ENCODE measurements around the gene PRKAR2B. TPM values are rescaled to one million over a fixed set of nuclear protein-coding genes. Genes with fewer than 3 reads are reported as not detected.
A peak's percentile ranks its signal among the peaks of the same experiment; 100 is the strongest.

PRKAR2B gene
- total RNA-seq, 1 donor from 2014 or later, result 11.5 TPM

GRCh38 chr7:107164092-107164491, 119.6 kb downstream of the PRKAR2B start:
- Histone ChIP-seq H3K9ac (ENCODE audit: low read depth in 1 of 3, low read length in 3 of 3) (no peak overlapping the region), H3K4me3 (ENCODE audit: low read length in 3 of 3) (no peak overlapping the region), H3K27ac (ENCODE audit: low read depth, low read length) (no peak overlapping the region), H3K9me3 (ENCODE audit: control insufficient read depth in 3 of 3, low read length in 3 of 3) (no peaks in the 10 kb centered on the region), H3K4me1 (ENCODE audit: control insufficient read depth in 3 of 3, insufficient read depth in 3 of 3, low read length in 3 of 3) (peaks cover 0 to 3% (median 0%) of the 10 kb centered on the region in 3 donors), H3K36me3 (ENCODE audit: control insufficient read depth in 3 of 3, insufficient read depth in 3 of 3, low read length in 3 of 3) (no peaks in the 10 kb centered on the region), H3K27me3 (ENCODE audit: control insufficient read depth in 3 of 3, insufficient read depth in 3 of 3, low read length in 3 of 3) (no peaks in the 10 kb centered on the region)

DNA sequence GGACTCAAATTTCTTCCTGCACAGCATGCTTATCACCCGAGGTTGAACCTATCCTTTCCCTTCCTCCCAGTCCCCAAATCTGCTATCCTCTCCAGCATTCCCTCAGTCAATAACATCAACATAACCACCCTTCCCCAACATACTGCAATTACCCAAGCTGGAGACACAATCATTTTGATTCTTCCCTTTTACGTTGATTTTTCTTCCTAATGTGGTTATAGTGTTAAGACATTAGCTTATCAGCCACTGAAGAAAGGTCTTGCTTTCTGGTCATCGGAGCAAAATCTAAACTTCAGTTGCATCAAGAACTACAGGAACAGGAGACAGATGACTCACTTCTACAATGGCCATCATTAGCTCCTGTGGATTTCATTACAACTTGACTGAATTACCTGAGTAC, 120.8 kb downstream of the PRKAR2B start:
- H3K27me3 ChIP-seq (ENCODE audit: control insufficient read depth in 3 of 3, insufficient read depth in 3 of 3, low read length in 3 of 3), result no peaks in the 10 kb centered on the region
- H3K9me3 ChIP-seq (ENCODE audit: control insufficient read depth in 3 of 3, low read length in 3 of 3), result no peaks in the 10 kb centered on the region
- H3K27ac ChIP-seq (ENCODE audit: low read depth, low read length), result no peak overlapping the region
- H3K4me1 ChIP-seq (ENCODE audit: control insufficient read depth in 3 of 3, insufficient read depth in 3 of 3, low read length in 3 of 3), result peaks cover 0 to 5% (median 3%) of the 10 kb centered on the region in 3 donors
- no peaks in the 10 kb centered on the region for H3K36me3 ChIP-seq (ENCODE audit: control insufficient read depth in 3 of 3, insufficient read depth in 3 of 3, low read length in 3 of 3)
- no peak overlapping the region for H3K9ac ChIP-seq (ENCODE audit: low read depth in 1 of 3, low read length in 3 of 3)
- no peak overlapping the region for H3K4me3 ChIP-seq (ENCODE audit: low read length in 3 of 3)

- Histone ChIP-seq H3K4me1 (ENCODE audit: control insufficient read depth in 3 of 3, insufficient read depth in 3 of 3, low read length in 3 of 3) (peaks cover 9 to 11% (median 9%) of the 10 kb centered on the region in 3 donors), H3K4me3 (ENCODE audit: low read length in 3 of 3) (peak overlapping the region; percentile 87 to 95 (median 95)), H3K36me3 (ENCODE audit: control insufficient read depth in 3 of 3, insufficient read depth in 3 of 3, low read length in 3 of 3) (no peaks in the 10 kb centered on the region), H3K27me3 (ENCODE audit: control insufficient read depth in 3 of 3, insufficient read depth in 3 of 3, low read length in 3 of 3) (no peaks in the 10 kb centered on the region), H3K9ac (ENCODE audit: low read depth in 1 of 3, low read length in 3 of 3) (peak overlapping the region; percentile 94 to 99 (median 98)), H3K27ac (ENCODE audit: low read depth, low read length) (peak overlapping the region; percentile 97), H3K9me3 (ENCODE audit: control insufficient read depth in 3 of 3, low read length in 3 of 3) (no peaks in the 10 kb centered on the region)
Observed at GRCh38 chr7:107166736-107167426, 122.4 kb downstream of the PRKAR2B start.

GRCh38 chr7:107167483-107168232, 123.2 kb downstream of the PRKAR2B start:
- peak overlapping the region; percentile 97 for H3K27ac ChIP-seq (ENCODE audit: low read depth, low read length)
- no peaks in the 10 kb centered on the region for H3K27me3 ChIP-seq (ENCODE audit: control insufficient read depth in 3 of 3, insufficient read depth in 3 of 3, low read length in 3 of 3)
- peaks cover 9 to 12% (median 9%) of the 10 kb centered on the region in 3 donors for H3K4me1 ChIP-seq (ENCODE audit: control insufficient read depth in 3 of 3, insufficient read depth in 3 of 3, low read length in 3 of 3)
- no peaks in the 10 kb centered on the region for H3K9me3 ChIP-seq (ENCODE audit: control insufficient read depth in 3 of 3, low read length in 3 of 3)
- H3K36me3 ChIP-seq (ENCODE audit: control insufficient read depth in 3 of 3, insufficient read depth in 3 of 3, low read length in 3 of 3), result no peaks in the 10 kb centered on the region
- H3K4me3 ChIP-seq (ENCODE audit: low read length in 3 of 3), result peak overlapping the region; percentile 87 to 95 (median 95)
- H3K9ac ChIP-seq (ENCODE audit: low read depth in 1 of 3, low read length in 3 of 3), result peak overlapping the region; percentile 94 to 99 (median 98)

- Histone ChIP-seq H3K9ac (ENCODE audit: low read depth in 1 of 3, low read length in 3 of 3) (peak within 1 kb of the TSS; percentile 94 to 99 (median 98)), H3K36me3 (ENCODE audit: control insufficient read depth in 3 of 3, insufficient read depth in 3 of 3, low read length in 3 of 3) (no peaks in the 10 kb centered on the region), H3K27me3 (ENCODE audit: control insufficient read depth in 3 of 3, insufficient read depth in 3 of 3, low read length in 3 of 3) (no peaks in the 10 kb centered on the region), H3K27ac (ENCODE audit: low read depth, low read length) (peak within 1 kb of the TSS; percentile 98), H3K9me3 (ENCODE audit: control insufficient read depth in 3 of 3, low read length in 3 of 3) (no peaks in the 10 kb centered on the region), H3K4me1 (ENCODE audit: control insufficient read depth in 3 of 3, insufficient read depth in 3 of 3, low read length in 3 of 3) (peaks cover 11 to 18% (median 13%) of the 10 kb centered on the region in 3 donors), H3K4me3 (ENCODE audit: low read length in 3 of 3) (peak within 1 kb of the TSS; percentile 87 to 95 (median 95))
Observed at GRCh38 chr7:107168233-107169119, 124.0 kb downstream of the PRKAR2B start, which contains the start of gene HBP1. HBP1 (plus strand) TSS chr7:107169003; CDS start chr7:107179894, 10,891 bp downstream.

DNA sequence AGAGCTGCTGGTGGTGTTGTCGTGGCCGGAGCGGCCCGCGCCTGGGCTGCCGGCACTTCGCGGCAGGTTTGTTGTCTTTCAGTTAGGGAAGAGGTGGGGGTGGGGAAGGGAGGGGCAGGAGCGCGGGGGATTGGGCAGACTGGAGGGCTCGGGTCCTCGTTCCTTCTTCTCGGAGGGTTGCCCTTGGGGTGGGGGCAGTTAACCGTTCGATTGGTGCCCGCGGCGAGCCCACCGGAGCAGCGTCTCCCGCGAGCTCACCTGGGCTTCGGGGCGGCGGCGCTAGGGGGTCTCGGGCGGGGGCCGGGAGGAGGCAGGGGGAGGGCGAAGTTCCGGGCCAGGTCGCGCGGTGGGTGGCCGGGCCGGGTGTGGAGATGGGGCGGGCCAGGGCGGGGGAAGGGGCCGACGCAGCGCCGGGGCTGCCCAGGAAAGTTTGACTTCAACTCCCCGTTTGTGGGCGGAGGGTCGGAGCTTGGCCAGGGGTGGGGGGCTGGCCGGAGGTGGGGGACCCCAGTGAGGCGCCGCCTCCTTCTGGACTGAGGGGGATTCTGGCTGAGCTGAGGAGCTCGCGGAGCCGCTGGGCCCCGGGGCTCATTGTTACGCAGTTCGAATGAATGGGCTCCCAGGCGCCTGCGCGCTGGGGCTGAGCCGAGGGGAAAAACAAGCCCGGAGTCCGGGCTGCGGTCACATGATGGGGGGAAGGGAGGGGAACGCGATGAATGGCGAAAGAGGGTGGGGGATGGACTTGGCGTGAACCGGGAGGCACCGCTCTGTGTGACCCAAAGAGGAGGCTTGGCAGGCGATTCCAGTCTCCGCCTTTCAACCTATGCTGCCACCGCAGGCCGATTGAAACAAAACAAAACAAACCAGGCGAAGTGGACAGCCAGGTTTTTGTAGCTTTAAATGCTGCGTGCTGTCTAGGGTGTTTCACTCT, 124.9 kb downstream of the PRKAR2B start:
- peak overlapping the region; percentile 92 to 96 (median 93) for H3K9ac ChIP-seq (ENCODE audit: low read depth in 1 of 3, low read length in 3 of 3)
- H3K9me3 ChIP-seq (ENCODE audit: control insufficient read depth in 3 of 3, low read length in 3 of 3), result no peaks in the 10 kb centered on the region
- H3K4me3 ChIP-seq (ENCODE audit: low read length in 3 of 3), result peak overlapping the region; percentile 87 to 90 (median 87)
- H3K36me3 ChIP-seq (ENCODE audit: control insufficient read depth in 3 of 3, insufficient read depth in 3 of 3, low read length in 3 of 3), result no peaks in the 10 kb centered on the region
- H3K27me3 ChIP-seq (ENCODE audit: control insufficient read depth in 3 of 3, insufficient read depth in 3 of 3, low read length in 3 of 3), result no peaks in the 10 kb centered on the region
- H3K27ac ChIP-seq (ENCODE audit: low read depth, low read length), result peak overlapping the region; percentile 98
- H3K4me1 ChIP-seq (ENCODE audit: control insufficient read depth in 3 of 3, insufficient read depth in 3 of 3, low read length in 3 of 3), result peaks cover 19 to 23% (median 22%) of the 10 kb centered on the region in 3 donors

DNA sequence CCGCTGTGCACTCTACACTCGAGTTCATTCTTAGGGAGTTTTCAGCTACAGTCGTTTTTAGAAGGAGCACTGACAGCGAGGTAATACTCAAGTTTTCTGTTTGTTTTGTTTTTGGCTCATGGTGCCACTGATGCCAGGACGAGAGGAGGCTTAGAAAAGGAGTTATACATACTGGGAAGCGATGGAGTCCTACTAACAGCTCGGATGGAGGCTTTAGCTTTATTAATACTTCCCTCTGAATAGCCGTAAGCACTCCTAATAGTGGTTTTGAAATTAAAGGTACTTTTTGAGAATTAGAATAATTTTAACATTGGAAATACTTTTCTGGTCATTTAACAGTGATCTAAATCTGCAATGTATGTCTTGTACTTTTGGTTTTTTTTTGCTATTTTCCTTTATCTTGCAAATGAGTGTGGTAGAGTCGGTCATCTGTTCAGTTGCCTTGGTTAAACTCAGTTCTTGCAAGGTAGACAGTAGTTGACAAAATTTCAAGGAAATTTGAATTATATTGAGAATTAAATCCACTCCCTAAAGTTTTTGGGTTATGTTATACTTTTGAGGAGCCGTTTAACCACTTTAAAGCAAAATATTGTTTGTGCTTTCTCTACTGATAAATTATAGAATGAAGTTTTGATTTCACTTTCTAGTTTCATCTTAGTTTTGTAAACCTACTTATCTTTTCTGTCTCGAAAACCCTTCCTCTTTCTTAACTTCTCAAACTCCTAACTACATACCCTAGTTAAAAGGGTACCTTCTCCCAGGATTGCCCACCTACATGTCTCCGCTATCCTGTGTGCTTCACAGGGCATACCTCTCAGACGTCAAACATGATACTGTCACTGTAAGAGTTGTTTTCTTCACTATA, 125.8 kb downstream of the PRKAR2B start:
- peak overlapping the region; percentile 75 to 83 (median 81) for H3K9ac ChIP-seq (ENCODE audit: low read depth in 1 of 3, low read length in 3 of 3)

DNA sequence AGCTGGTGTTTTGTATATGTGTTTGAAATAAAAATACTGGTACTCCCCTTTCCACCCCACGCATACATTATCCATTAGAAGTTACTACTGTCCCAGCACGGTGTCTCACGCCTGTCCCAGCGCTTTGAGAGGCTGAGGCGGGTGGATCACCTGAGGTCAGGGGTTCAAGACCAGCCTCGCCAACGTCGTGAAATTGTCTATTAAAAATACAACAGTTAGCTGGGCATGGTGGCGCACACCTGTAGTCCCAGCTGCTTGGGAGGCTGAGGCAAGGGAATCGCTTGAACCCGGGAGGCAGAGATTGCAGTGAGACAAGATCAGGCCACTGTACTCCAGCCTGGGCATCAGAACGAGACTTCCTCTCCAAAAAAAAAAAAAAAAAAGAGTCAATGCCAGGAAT, 127.0 kb downstream of the PRKAR2B start:
- Histone ChIP-seq H3K4me1 (ENCODE audit: control insufficient read depth in 3 of 3, insufficient read depth in 3 of 3, low read length in 3 of 3) (peaks cover 25 to 30% (median 26%) of the 10 kb centered on the region in 3 donors), H3K4me3 (ENCODE audit: low read length in 3 of 3) (no peak overlapping the region), H3K27ac (ENCODE audit: low read depth, low read length) (peak overlapping the region; percentile 42), H3K9me3 (ENCODE audit: control insufficient read depth in 3 of 3, low read length in 3 of 3) (no peaks in the 10 kb centered on the region), H3K36me3 (ENCODE audit: control insufficient read depth in 3 of 3, insufficient read depth in 3 of 3, low read length in 3 of 3) (no peaks in the 10 kb centered on the region), H3K27me3 (ENCODE audit: control insufficient read depth in 3 of 3, insufficient read depth in 3 of 3, low read length in 3 of 3) (no peaks in the 10 kb centered on the region), H3K9ac (ENCODE audit: low read depth in 1 of 3, low read length in 3 of 3) (no peak overlapping the region)

More for the DNA sequence above, 125.8 kb downstream of the PRKAR2B start:
- H3K9me3 ChIP-seq (ENCODE audit: control insufficient read depth in 3 of 3, low read length in 3 of 3), result no peaks in the 10 kb centered on the region
- peaks cover 23 to 30% (median 25%) of the 10 kb centered on the region in 3 donors for H3K4me1 ChIP-seq (ENCODE audit: control insufficient read depth in 3 of 3, insufficient read depth in 3 of 3, low read length in 3 of 3)
- H3K27me3 ChIP-seq (ENCODE audit: control insufficient read depth in 3 of 3, insufficient read depth in 3 of 3, low read length in 3 of 3), result no peaks in the 10 kb centered on the region
- H3K36me3 ChIP-seq (ENCODE audit: control insufficient read depth in 3 of 3, insufficient read depth in 3 of 3, low read length in 3 of 3), result no peaks in the 10 kb centered on the region
- H3K27ac ChIP-seq (ENCODE audit: low read depth, low read length), result peak overlapping the region; percentile 98
- peak overlapping the region; percentile 83 to 88 (median 87) for H3K4me3 ChIP-seq (ENCODE audit: low read length in 3 of 3)
